ENCODE results near the gene IGSF6.
"Not testable (repeated sequence)": the region's sequence is repeated elsewhere in the genome, so short reads cannot be mapped to it uniquely, and the experiment has no call there.

Gene IGSF6, protein sequence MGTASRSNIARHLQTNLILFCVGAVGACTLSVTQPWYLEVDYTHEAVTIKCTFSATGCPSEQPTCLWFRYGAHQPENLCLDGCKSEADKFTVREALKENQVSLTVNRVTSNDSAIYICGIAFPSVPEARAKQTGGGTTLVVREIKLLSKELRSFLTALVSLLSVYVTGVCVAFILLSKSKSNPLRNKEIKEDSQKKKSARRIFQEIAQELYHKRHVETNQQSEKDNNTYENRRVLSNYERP

DNA sequence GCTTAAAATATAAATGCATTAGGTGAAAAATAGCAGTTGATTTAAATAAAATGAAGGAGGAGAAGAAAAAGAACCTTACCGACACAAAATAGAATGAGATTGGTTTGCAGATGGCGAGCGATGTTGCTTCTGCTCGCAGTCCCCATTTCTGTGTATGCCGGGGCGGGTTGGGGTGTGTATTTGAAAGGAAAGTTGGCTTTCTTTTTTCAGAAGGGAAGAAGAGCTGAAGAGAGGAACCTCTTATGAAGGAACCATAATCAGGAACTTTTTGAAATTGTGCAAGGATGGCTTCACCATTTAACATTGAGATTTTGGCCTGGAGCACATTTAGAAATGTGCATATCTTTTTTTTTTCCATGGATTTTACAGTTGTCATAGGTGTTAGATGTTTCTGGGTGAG, at the start of gene IGSF6:
Gene IGSF6 (minus strand): TSS at position 156 of the 400 bp plus-strand sequence. CDS start 10 bp downstream, at position 146.
- DNase-seq, result no peak

DNA sequence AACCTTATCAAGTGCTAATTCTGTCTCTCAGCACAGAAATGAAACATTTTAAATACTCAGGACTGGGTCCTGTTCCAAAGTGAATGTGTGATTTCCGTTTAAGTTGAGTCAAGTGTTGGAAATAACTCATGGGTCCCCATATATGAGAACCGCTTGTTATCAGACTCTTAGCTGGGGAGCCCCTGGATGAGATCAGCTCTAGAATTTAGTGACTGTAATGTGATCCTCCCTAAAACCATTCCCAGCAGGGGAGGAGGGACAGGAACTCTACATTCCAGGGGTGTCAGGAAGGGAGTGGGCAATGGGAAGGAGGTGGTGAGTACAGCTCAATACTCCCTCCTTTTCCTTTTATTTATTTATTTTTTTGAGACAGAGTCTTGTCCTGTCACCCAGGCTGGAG, 48.9 kb upstream of the IGSF6 start:
- DNase-seq, result no peak

DNA sequence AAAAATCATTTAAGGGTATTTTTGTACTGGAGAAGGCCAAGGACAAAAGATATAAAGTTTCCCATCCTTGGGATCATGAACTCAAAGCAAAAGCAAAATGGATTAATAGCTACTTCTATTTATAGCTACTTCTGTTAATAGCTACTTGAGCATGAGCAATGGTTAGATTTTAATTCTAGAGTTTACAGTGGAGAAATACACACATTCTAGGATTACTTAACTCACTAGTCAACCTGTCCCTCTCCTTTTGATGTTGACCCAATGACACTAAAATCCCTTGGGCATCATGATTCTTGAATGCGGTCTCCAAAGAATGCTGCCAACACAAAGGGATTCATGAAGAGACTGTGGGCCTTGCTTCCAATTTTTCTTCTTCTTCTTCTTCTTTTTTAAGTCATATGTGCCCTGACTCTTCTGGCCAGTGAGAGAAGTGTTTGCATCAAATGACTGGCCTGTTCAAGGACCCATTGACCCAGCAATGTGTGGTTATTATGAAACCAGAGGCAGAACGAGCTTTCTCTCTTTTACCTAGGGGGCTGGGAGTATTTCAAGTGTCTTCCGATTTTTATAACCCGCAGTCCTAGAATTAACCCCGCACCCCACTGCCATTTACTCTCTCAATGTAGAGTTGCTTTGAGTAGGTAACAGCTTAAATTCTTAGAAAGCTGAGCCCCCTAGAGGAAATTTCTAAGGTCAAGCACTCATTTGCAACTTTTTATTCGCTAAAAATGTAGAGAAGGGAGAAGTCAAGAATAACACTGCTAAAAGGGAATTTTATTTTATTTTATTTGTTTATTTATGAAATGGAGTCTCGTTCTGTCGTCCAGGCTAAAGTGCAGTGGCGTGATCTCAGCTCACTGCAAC, 46.0 kb upstream of the IGSF6 start:
- DNase-seq, result no peak

DNA sequence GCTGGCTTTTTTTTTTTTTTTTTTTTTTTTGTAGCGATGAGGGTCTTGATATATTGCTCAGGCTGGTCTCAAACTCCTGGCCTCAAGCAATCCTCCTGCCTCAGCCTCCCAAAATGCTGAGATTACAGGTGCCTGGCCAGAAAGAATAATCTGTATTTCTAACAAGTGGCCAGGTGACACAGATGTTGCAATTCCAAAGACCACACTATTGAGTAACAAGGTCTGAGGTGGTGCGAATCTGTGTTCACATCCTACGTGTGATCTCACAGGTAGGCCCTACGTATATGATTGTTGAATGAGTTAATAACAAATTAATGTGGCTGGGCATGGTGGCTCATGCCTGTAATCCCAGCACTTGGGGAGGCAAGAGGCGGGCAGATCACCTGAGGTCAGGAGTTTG, 44.6 kb upstream of the IGSF6 start:
- DNase-seq, result no peak

- no peak for DNase-seq
These were observed 42.2 kb upstream of the IGSF6 start for GRCh38 chr16:21694609-21695008.

DNA sequence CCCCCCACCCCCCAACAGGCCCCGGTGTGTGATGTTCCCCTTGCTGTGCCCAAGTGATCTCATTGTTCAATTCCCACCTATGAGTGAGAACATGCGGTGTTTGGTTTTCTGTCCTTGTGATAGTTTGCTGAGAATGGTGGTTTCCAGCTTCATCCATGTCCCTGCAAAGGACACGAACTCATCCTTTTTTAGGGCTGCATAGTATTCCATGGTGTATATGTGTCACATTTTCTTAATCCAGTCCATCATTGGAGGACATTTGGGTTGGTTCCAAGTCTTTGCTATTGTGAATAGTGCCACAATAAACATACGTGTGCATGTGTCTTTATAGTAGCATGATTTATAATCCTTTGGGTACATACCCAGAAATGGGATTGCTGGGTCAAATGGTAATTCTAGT, 38.6 kb upstream of the IGSF6 start:
- DNase-seq, result not testable (repeated sequence)

DNA sequence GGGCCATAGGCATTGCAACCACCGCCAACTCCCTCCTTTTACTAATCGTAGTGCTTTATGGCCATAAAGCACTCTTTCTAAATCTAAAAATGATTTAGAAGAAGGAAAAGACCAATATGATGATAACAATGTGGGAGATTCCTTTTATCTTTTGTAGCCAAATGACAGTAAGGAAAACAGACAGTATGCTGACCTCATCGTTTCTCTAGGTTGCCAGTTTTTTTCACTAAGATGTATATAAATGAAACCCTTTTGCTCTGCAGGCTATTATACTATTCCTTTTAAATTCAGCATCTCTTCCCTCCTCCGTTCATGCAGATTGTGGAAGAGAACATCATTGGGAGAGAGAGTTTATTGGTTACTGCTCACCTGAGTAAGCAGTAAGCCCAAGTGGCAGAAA, 36.7 kb upstream of the IGSF6 start:
- DNase-seq, result no peak

DNA sequence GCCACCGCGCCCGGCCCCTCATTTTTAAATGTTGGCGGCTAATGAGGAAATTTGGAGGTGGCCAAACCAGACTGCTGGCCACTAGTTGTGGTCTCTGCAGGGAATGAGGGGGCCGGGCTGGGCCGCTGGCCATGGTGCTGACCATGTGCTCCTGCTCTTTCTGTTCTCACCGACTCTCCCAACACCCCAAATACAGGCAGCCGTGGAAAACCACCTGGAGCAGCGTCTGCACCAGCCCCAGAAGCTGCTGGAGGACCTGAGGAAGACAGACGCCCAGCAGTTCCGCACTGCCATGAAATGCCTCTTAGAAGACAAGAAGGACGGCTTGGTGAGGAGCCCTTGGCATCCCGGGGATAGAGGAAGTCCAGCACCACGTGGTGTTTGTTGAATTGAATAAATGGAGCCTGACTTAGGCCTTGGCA, 32.6 kb upstream of the IGSF6 start:
- no peak for DNase-seq

- no peak for DNase-seq
These were observed 31.8 kb upstream of the IGSF6 start for GRCh38 chr16:21684199-21684598.

DNA sequence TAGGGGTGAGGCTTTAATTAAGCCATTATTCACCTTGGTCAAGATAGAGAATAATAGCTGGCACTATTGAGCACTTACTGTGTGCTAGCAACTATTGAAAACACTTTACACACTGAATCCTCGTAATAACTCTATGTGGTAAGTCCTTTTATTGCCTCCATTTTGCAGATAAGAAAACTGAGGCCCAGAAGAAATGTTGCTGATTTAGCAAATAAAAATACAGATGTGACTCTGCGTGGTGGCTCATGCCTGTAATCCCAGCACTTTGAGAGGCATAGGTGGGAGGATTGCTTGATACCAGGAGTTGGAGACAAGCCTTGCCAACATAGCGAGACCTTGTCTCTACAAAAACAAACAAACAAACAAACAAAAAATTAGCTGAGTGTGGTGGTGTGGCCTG, 30.8 kb upstream of the IGSF6 start:
- DNase-seq, result no peak

GRCh38 chr16:21680714-21681113, 28.3 kb upstream of the IGSF6 start:
- not testable (repeated sequence) for DNase-seq

GRCh38 chr16:21674456-21674855, 22.0 kb upstream of the IGSF6 start:
- DNase-seq, result not testable (repeated sequence)

DNA sequence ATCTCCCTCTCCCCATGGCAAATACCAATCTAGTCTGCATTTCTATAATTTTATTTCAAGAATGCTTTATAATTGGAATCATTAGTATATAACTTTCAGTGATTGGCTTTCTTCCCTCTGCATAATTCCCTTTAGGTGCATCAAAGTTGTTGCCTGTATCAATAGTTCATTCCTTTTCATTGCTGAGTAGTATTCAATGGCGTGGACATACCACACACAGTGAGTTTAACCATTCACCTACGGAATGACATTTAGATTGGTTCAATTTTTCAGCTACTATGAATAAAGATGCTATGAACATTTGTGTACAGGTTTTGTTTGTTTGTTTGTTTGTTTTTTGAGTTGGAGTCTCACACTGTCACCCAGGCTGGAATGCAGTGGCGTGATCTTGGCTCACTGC, 21.1 kb upstream of the IGSF6 start:
- no peak for DNase-seq

- DNase-seq, result no peak
These were observed 15.2 kb upstream of the IGSF6 start for GRCh38 chr16:21667575-21667974.

- DNase-seq, result no peak
These were observed 14.4 kb upstream of the IGSF6 start for GRCh38 chr16:21666772-21667171.

DNA sequence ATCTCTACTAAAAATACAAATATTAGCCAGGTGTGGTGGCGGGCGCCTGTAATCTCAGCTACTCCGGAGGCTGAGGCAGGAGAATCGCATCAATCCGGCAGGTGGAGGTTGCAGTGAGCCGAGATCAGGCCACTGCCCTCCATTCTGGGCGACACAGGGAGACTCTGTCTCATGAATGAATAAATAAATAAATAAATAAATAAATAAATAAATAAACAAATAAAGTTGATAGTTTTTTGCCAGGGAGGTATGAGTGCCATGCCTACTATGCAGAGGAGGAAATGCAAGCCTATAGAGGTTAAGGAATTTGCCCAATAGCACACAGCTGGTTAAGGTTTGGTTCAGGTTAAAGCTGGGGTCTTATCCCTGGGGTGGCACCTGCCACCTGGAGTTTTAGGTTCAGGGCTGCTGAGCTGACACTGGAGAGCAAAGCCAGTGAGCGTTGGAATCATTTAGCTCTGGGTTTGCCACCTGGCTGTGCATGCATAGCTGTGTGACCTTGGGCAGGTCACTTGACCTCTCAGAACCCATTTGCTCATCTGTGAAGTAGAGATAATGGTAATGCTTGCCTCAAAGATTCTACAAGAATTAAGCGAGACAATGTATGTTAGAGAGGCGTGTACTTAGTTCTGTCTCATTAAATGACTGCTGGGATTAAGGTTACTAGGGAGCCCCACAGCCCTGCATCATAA, 12.5 kb upstream of the IGSF6 start:
- no peak for DNase-seq

DNA sequence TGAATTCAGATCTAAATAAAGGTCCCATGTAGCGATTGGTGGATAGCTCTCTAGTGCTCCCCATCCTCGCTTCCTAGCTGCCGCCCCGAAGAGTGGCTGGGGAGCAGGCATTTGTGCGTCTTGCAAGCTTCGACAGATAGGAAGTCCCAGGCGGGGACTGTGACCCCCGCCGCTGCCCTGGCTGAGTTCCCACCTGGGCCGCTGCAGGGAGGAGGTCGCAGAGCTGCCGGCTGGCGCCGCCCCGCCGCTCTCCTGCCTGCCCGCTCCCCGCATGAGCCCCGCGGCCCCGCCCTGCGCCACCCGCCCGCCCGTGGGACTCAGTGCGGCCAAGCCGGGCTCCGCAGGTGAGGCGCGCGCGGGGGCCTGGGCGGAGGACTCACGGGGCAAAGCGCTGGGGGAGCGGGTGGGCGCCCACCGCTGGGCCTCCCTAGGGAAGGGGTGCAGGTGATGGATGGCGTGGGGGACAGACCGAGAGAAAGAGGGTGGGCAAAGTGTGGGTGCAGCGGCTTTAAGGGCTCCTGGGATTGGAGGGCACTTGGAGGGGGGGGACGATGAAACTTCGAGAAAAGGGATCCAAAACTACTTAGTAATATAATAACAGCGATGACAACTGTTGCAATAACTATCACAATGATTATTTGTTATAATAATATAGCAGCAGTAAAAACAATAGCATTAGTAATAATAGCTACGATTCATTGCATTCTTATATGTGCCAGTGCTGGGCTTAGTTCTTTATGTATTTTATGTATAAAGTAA, 11.7 kb upstream of the IGSF6 start, which contains the start of gene OTOA:
Gene OTOA (plus strand): TSS at position 80 of the 759 bp plus-strand sequence. CDS start 14,547 bp downstream, outside the sequence.
- DNase-seq, result no peak

DNA sequence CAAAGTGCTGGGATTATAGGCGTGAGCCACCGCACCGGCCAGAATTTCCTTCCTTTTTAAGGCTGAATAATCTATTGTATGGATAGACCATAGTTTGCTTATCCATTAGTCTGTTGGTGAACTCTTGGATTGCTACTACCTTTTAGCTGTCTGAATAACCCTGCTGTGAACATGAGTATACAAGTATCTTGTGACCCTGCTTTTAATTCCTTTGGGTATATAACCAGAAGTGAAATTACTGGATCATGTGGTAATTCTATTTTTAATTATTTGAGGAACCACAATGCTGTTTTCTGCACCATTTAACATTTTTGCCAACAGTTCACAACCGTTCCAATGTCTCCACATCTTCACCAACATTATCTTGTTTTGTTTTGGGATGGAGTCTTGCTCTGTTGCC, 6.7 kb upstream of the IGSF6 start:
- no peak for DNase-seq

DNA sequence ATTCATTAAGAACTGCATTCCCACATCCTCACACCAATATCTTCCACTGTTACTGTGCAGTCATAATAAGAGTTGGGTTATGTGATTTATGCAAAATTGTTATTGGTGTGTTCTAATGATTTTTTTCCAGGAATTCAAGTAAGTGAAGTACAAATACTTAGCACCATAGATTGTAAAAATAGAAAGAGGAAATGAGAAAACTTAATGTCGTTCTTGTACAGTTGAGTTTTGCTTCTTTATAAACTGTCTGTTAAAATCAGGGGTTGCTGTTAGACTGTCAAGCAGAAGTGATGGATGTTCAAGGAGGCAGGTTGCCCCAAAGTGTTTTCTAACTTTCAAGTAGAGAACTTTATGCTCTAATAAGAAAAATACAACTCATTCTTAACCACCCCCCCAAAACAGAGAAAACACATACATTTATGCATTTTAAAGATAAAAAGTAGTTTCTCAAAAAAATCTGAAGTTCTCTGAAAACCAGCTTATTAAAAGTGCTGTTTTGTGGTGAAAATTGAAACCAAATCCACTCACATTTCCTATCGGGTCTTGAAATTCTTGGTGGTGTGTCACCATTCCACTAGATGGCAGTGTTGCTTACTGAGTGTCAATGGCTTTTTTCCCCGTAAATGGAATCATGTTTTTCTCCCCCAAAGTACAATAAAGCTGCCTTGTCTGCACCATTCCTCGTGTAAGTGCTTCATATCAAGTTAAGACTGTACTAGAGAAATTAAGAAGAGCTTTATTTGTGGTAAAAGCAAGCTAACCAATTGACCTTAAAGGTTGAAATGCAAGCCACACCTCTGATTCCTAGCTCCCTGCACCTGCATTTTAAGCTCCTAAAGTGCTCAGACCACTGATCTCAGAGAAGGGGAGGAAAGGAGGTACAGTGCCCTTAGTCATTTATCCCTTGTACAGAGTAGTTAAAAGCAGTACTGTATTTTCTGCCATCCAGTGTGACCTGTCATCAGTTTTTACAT, 4.7 kb upstream of the IGSF6 start:
- DNase-seq, result no peak

DNA sequence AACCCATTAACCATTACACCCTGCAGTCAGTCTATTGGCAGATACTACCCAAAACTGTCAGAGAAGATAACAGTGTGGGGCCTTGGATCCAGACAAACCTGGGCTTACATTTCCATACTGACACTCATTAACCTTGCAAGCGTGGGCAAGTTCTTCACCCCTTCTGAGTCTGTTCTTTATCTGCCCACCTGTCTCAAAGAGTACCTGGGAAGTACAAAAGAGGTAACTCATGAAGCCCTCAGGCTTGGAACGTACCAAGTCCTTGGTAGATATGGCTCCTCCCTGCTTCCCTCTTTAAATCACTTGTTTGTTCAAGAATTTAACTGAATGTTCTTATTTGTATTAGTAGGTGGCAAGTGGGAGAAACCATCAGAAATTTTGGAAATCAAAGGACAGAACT, 2.5 kb upstream of the IGSF6 start:
- no peak for DNase-seq

- DNase-seq, result no peak
These were observed 2.1 kb upstream of the IGSF6 start for GRCh38 chr16:21654466-21654865.

- DNase-seq, result no peak
These were observed 1.2 kb upstream of the IGSF6 start for GRCh38 chr16:21653571-21653970.
